Stimulated activated CD8-positive, alpha-beta memory T cell treated with anti-CD3 and anti-CD28 coated beads, Interleukin-4, amount 100 ng/mL, for 24 hours (primary cell): Measurements from ENCODE around the gene SHISAL1.

ENCODE experiments used
- DNase-seq: peaks from one replicate; pipeline ENCODE4 v3.0.0-alpha.2; 2020; ENCODE audit warnings: low read depth

The SHISAL1 gene

GRCh38 chr22:44207173-44207980 lies 105.4 kb downstream of the SHISAL1 start:
- DNase-seq = no peak

- no peak for DNase-seq
Observed at GRCh38 chr22:44206696-44207095, 106.1 kb downstream of the SHISAL1 start.

GRCh38 chr22:44206330-44206645 lies 106.5 kb downstream of the SHISAL1 start:
- DNase-seq = no peak

- no peak for DNase-seq
Observed at GRCh38 chr22:44205516-44206329, 107.0 kb downstream of the SHISAL1 start.

GRCh38 chr22:44204739-44205515 lies 107.8 kb downstream of the SHISAL1 start:
- DNase-seq = no peak

GRCh38 chr22:44203203-44203602 lies 109.5 kb downstream of the SHISAL1 start:
- DNase-seq = no peak

GRCh38 chr22:44202261-44202789 lies 110.4 kb downstream of the SHISAL1 start:
- DNase-seq = no peak

- DNase-seq = no peak
Observed at GRCh38 chr22:44201665-44202064, 111.1 kb downstream of the SHISAL1 start.

GRCh38 chr22:44200855-44201550 lies 111.7 kb downstream of the SHISAL1 start:
- DNase-seq = no peak

- DNase-seq = no peak
Observed at GRCh38 chr22:44200451-44200850, 112.3 kb downstream of the SHISAL1 start.

- no peak for DNase-seq
Observed at GRCh38 chr22:44199866-44200265, 112.9 kb downstream of the SHISAL1 start.

- no peak for DNase-seq
Observed at GRCh38 chr22:44199164-44199563, 113.6 kb downstream of the SHISAL1 start.

GRCh38 chr22:44197271-44197670 lies 115.5 kb downstream of the SHISAL1 start:
- DNase-seq = no peak

GRCh38 chr22:44196731-44197131 lies 116.0 kb downstream of the SHISAL1 start:
- no peak for DNase-seq

GRCh38 chr22:44196241-44196640 lies 116.5 kb downstream of the SHISAL1 start:
- no peak for DNase-seq

- no peak for DNase-seq
Observed at GRCh38 chr22:44195189-44195871, 117.4 kb downstream of the SHISAL1 start.

GRCh38 chr22:44194569-44194968 lies 118.2 kb downstream of the SHISAL1 start:
- no peak for DNase-seq
